ENCODE measurements around the gene COG3.

DNA sequence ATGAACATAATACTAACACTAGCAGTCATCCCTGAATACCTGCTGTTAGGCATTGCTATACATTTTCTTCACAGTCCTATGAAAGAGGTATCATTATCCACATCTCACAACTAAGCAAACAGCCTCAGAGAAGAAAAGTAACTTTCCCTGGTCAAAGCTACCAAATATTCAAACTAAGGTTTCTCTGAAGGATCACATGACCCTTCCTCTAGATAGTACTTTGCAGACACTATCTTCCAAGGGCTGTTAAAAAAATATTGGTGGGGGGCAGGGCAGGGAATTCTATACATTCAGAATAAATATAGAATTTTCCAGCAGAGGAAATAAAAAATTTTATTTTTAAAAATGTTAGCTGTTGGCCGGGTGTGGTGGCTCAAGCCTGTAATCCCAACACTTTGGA is 49.6 kb upstream of the COG3 start:
- TF ChIP-seq, protein P1, sequence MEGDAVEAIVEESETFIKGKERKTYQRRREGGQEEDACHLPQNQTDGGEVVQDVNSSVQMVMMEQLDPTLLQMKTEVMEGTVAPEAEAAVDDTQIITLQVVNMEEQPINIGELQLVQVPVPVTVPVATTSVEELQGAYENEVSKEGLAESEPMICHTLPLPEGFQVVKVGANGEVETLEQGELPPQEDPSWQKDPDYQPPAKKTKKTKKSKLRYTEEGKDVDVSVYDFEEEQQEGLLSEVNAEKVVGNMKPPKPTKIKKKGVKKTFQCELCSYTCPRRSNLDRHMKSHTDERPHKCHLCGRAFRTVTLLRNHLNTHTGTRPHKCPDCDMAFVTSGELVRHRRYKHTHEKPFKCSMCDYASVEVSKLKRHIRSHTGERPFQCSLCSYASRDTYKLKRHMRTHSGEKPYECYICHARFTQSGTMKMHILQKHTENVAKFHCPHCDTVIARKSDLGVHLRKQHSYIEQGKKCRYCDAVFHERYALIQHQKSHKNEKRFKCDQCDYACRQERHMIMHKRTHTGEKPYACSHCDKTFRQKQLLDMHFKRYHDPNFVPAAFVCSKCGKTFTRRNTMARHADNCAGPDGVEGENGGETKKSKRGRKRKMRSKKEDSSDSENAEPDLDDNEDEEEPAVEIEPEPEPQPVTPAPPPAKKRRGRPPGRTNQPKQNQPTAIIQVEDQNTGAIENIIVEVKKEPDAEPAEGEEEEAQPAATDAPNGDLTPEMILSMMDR (conservative IDR thresholded peaks at IDR 0.05; ENCODE audit: low read depth, low read length) = no peak
- no peak for TF ChIP-seq EZH2 (IDR thresholded peaks at IDR 0.05; ENCODE audit: borderline replicate concordance, low read depth, low read length, poor library complexity, severe bottlenecking)
